H1 (cell line): ENCODE measurements around the gene PROP1. TPM values are rescaled to one million over a fixed set of nuclear protein-coding genes. Genes with fewer than 3 reads are reported as not detected.
"Not testable (repeated sequence)": the region's sequence is repeated elsewhere in the genome, so short reads cannot be mapped to it uniquely, and the experiment has no call there.

Source experiments
- CTCF ChIA-PET: fragments of 300-600 bp; sonication (Branson Sonifier 250); formaldehyde crosslinking; loops from one replicate; lab custom pipeline; 2021; ENCODE audit not compliant: partially characterized antibody; lab: Charles Lee
- POLR2A ChIA-PET: fragments of 300-600 bp; sonication (Branson Sonifier 250); formaldehyde crosslinking; loops from one replicate; lab custom pipeline; 2021; ENCODE audit warnings: inconsistent platforms; ENCODE audit not compliant: partially characterized antibody; lab: Charles Lee
- DNase-seq, 2 experiments: peaks; one replicate each; pipeline versions ENCODE4 v3.0.0 to v3.0.0-alpha.2; 2010 to 2022; ENCODE audit warnings: low spot score in 2 of 2, low read depth in 1 of 2, mixed read lengths in 1 of 2
- FAIRE-seq: peaks from 2 replicates; lab custom pipeline; 2011; peaks lifted over from hg19 to GRCh38; lab: Jason Lieb, UNC
- H2AFZ ChIP-seq: 2 replicates; pipeline ENCODE4 v1.8.1; 2012; ENCODE audit warnings: low read length, inconsistent platforms
- H2AK5ac ChIP-seq: 2 replicates; pipeline ENCODE4 v1.6.1; 2013; ENCODE audit warnings: low read depth, low read length
- H2BK120ac ChIP-seq: replicated peaks from 2 replicates; pipeline ENCODE3; 2013; ENCODE audit warnings: low read depth, low read length, inconsistent platforms
- H2BK12ac ChIP-seq: 2 replicates; pipeline ENCODE4 v1.6.1; 2013; ENCODE audit warnings: low read depth, low read length
- H2BK15ac ChIP-seq: 2 replicates; pipeline ENCODE4 v1.6.1; 2013; ENCODE audit warnings: low read length
- H2BK20ac ChIP-seq: 2 replicates; pipeline ENCODE4 v1.6.1; 2013; ENCODE audit warnings: low read length
- H2BK5ac ChIP-seq: 2 replicates; pipeline ENCODE4 v1.6.1; 2013; ENCODE audit warnings: low read depth, low read length
- H3K14ac ChIP-seq: 2 replicates; pipeline ENCODE4 v1.6.1; 2013; ENCODE audit warnings: inconsistent platforms; ENCODE audit not compliant: insufficient read length
- H3K18ac ChIP-seq: 2 replicates; pipeline ENCODE4 v1.6.1; 2013; ENCODE audit warnings: low read length; ENCODE audit errors: extremely low read depth
- H3K23ac ChIP-seq: 2 replicates; pipeline ENCODE4 v1.6.1; 2013; ENCODE audit warnings: inconsistent platforms; ENCODE audit not compliant: insufficient read length
- H3K23me2 ChIP-seq: 2 replicates; pipeline ENCODE4 v1.6.1; 2013; ENCODE audit warnings: low read depth, low read length
- H3K27ac ChIP-seq: 2 replicates; pipeline ENCODE4 v1.6.1; 2011; ENCODE audit warnings: low read depth, low read length, inconsistent platforms
- H3K27me3 ChIP-seq, 4 experiments: replicated peaks in 1 of 4; 1 replicate in 1 of 4; 2 replicates in 3 of 4; pipeline versions ENCODE4 v1.6.1 to v1.8.1; 2011 to 2013; ENCODE audit warnings: low read length in 3 of 4, mild to moderate bottlenecking in 3 of 4, inconsistent platforms in 2 of 4, mixed read lengths in 2 of 4, moderate library complexity in 1 of 4; ENCODE audit not compliant: control insufficient read depth in 3 of 4, insufficient read depth in 3 of 4; ENCODE audit errors: extremely low read depth in 1 of 4
- H3K36me3 ChIP-seq, 4 experiments: 2 replicates each; pipeline versions ENCODE4 v1.6.1 to v1.8.1; 2011 to 2013; ENCODE audit warnings: mild to moderate bottlenecking in 4 of 4, low read length in 3 of 4, moderate library complexity in 2 of 4, control low read depth in 1 of 4, inconsistent platforms in 1 of 4; ENCODE audit not compliant: insufficient read depth in 4 of 4, control insufficient read depth in 2 of 4
- H3K4ac ChIP-seq: replicated peaks from 2 replicates; pipeline ENCODE3; 2013; ENCODE audit warnings: low read length, low read depth, mixed read lengths, inconsistent platforms; ENCODE audit not compliant: insufficient read length
- H3K4me1 ChIP-seq, 4 experiments: replicated peaks in 1 of 4; 1 replicate in 1 of 4; 2 replicates in 3 of 4; pipeline versions ENCODE4 v1.6.1 to v1.8.1; 2011 to 2013; ENCODE audit warnings: low read length in 3 of 4, inconsistent platforms in 2 of 4, mixed read lengths in 1 of 4; ENCODE audit not compliant: insufficient read depth in 4 of 4, control insufficient read depth in 3 of 4
- H3K4me2 ChIP-seq, 2 experiments: 2 replicates each; pipeline versions ENCODE4 v1.6.1 to v1.8.1; 2011 to 2013; ENCODE audit warnings: low read depth in 2 of 2, low read length in 2 of 2, control low read depth in 1 of 2, inconsistent platforms in 1 of 2, mild to moderate bottlenecking in 1 of 2; ENCODE audit not compliant: insufficient read depth in 1 of 2
- H3K4me3 ChIP-seq, 4 experiments: fragments of 200-600, 300-600 bp in 1 of 4; sonication (generic), shearing (Covaris generic), sonication (Bioruptor Twin) in 1 of 4; 2 replicates each; pipeline versions ENCODE4 v1.5.1 to v1.8.1; 2011 to 2016; ENCODE audit warnings: low read length in 4 of 4, low read depth in 3 of 4, control low read depth in 2 of 4, inconsistent platforms in 2 of 4, mild to moderate bottlenecking in 2 of 4, mixed read lengths in 1 of 4, moderate library complexity in 1 of 4; ENCODE audit not compliant: insufficient read depth in 2 of 4; ENCODE audit errors: extremely low read depth in 1 of 4
- H3K56ac ChIP-seq: replicated peaks from 2 replicates; pipeline ENCODE3; 2013; ENCODE audit warnings: low read depth, mild to moderate bottlenecking, mixed read lengths, low read length, inconsistent platforms; ENCODE audit not compliant: insufficient read length
- H3K79me1 ChIP-seq: 2 replicates; pipeline ENCODE4 v1.6.1; 2013; ENCODE audit warnings: low read depth, low read length, control low read depth
- H3K79me2 ChIP-seq, 2 experiments: 2 replicates each; pipeline versions ENCODE4 v1.6.1 to v1.8.1; 2012 to 2013; ENCODE audit warnings: low read length in 2 of 2, mild to moderate bottlenecking in 2 of 2, inconsistent platforms in 1 of 2; ENCODE audit not compliant: insufficient read depth in 2 of 2, control insufficient read depth in 1 of 2
- H3K9ac ChIP-seq, 4 experiments: replicated peaks in 1 of 4; 1 replicate in 1 of 4; 2 replicates in 3 of 4; pipeline versions ENCODE4 v1.6.1 to v1.8.1; 2011 to 2013; ENCODE audit warnings: low read depth in 3 of 4, low read length in 3 of 4, control low read depth in 2 of 4, mild to moderate bottlenecking in 2 of 4, moderate library complexity in 2 of 4, inconsistent platforms in 1 of 4; ENCODE audit errors: extremely low read depth in 1 of 4
- H3K9me3 ChIP-seq, 2 experiments: 2 replicates each; pipeline versions ENCODE4 v1.6.1 to v1.8.1; 2012 to 2013; ENCODE audit warnings: mild to moderate bottlenecking in 2 of 2, moderate library complexity in 2 of 2, control low read depth in 1 of 2, inconsistent platforms in 1 of 2, low read depth in 1 of 2, low read length in 1 of 2, mixed read lengths in 1 of 2; ENCODE audit not compliant: insufficient read depth in 2 of 2
- H4K20me1 ChIP-seq, 2 experiments: replicated peaks in 1 of 2; 2 replicates each; pipeline versions ENCODE3 to v1.8.1; 2011 to 2013; ENCODE audit warnings: inconsistent platforms in 2 of 2, low read length in 2 of 2, mild to moderate bottlenecking in 1 of 2; ENCODE audit not compliant: insufficient read depth in 2 of 2, control insufficient read depth in 1 of 2
- H4K5ac ChIP-seq: 2 replicates; pipeline ENCODE4 v1.6.1; 2013; ENCODE audit warnings: low read length, low read depth, mixed read lengths, inconsistent platforms; ENCODE audit not compliant: insufficient read length
- H4K8ac ChIP-seq: 2 replicates; pipeline ENCODE4 v1.8.0; 2013; ENCODE audit warnings: mild to moderate bottlenecking, moderate library complexity, low read length, inconsistent platforms; ENCODE audit not compliant: insufficient read depth; ENCODE audit errors: extremely low read depth
- H4K91ac ChIP-seq: replicated peaks from 2 replicates; pipeline ENCODE3; 2013; ENCODE audit warnings: low read length, mixed read lengths, inconsistent platforms; ENCODE audit not compliant: insufficient read length
- WGBS, 2 experiments: shearing (Covaris generic) in 1 of 2; methylation state at CpG; one replicate each; pipeline versions ENCODE4 v1.1.6 to v1.1.7; 2013 to 2015; ENCODE audit warnings: low lambda C conversion rate in 2 of 2, mixed read lengths in 2 of 2, inconsistent platforms in 1 of 2, low coverage in 1 of 2, missing lambda C conversion rate in 1 of 2; ENCODE audit not compliant: insufficient replicate concordance in 2 of 2, insufficient coverage in 1 of 2, insufficient read length in 1 of 2; ENCODE audit errors: extremely low coverage in 1 of 2, missing lambda C conversion rate in 1 of 2; 5-methylcytosine and 5-hydroxymethylcytosine counted together
- polyA plus RNA-seq, 7 experiments: library from polyadenylated mRNA; depleted of rRNA in 3 of 7; stranded (reverse) in 5 of 7; unstranded in 2 of 7; fragments of >200 nt in 5 of 7; fragments of 200-250 nt in 2 of 7; gene quantifications; 1 replicate in 5 of 7; 2 replicates in 1 of 7; 4 replicates in 1 of 7; pipeline versions ENCODE4 v1.2.1 to v1.2.3, GENCODE V29; 2011 to 2013; ENCODE audit warnings: missing spikeins in 2 of 7, mixed read lengths in 2 of 7
- total RNA-seq: library from RNA; stranded (reverse); fragmentation: NEBNext Ultra II Directional; extraction: Animal tissue kit (Norgen Biotek cat#: 25700); gene quantifications from 2 replicates; pipeline ENCODE4 v1.2.1, GENCODE V29; 2021

PROP1 gene
- total and polyA plus RNA-seq, 2 of the 8 experiments (the other 6 are each of a cell fraction or from before 2014, with no cell fraction given) = not detected

DNA sequence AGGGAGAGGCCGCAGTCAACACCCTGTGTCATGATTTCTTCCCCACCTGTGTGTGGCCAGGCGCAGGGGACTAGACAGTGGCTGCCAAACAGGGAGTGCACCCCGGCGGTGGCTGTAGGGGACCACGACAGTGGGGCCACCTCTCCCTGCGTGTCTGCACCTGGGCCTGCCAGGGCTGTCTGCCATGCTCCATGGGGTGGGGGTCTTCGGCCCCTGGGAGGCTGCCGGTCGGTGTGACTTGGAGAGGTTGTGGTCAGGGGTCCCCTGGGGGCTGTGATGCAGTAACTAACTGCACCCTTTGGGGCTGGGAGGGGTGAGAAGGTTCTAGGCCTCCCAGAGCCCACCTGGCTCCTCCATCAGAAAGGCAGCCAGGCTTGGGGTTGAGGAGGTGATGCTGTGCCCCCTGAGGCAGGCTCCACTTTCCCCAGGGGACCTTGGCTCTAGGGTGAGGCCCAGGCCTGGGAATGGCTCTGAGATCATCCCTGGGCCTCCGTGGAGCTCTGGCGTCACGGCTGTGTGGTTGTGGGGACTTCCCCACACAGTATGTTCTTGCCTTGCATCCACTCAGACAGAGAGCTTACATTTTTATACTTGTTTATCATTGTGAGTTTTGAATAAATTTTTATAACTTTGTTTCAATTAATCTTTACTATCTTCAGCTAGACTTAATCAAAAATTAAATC lies 50.3 kb downstream of the PROP1 start:
- H3K27ac ChIP-seq, H3K14ac ChIP-seq, H3K56ac ChIP-seq, H3K79me2 ChIP-seq, H4K8ac ChIP-seq, H2AFZ ChIP-seq, FAIRE-seq, H3K9me3 ChIP-seq, CTCF ChIA-PET, H3K18ac ChIP-seq, H3K36me3 ChIP-seq, H2BK12ac ChIP-seq, H4K5ac ChIP-seq, POLR2A ChIA-PET, H2BK15ac ChIP-seq, H4K91ac ChIP-seq, H3K23me2 ChIP-seq, H3K4me3 ChIP-seq, DNase-seq, H3K4ac ChIP-seq, H3K23ac ChIP-seq, H4K20me1 ChIP-seq, H3K27me3 ChIP-seq, H2BK20ac ChIP-seq, H3K4me1 ChIP-seq, H3K9ac ChIP-seq, H2BK120ac ChIP-seq, H2BK5ac ChIP-seq, H3K79me1 ChIP-seq, H2AK5ac ChIP-seq, H3K4me2 ChIP-seq: not testable (repeated sequence)
- 79% methylated on average over 8 of the region's 12 CpGs; no CpG with 5 or more reads in 1 of the 2 experiments for WGBS, 2 experiments

DNA sequence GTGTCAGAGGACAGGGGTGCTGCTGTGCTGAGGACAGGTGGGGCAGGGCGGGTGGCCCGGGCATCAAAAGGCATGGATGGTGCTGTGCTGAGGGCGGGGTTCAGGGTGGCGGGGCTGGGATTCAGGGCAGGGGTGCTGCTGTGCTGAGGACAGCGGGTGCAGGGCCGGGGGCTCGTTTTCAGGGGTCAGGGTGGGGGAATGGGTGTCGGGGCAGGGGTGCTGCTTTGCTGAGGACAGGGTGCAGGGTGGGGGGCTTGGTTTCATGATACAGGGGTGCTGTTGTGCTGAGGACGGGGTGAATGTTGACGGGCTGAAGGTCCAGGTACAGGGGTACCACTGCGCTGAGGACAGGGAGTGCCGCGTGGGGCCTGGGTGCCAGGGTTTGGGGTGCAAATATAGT lies 50.9 kb downstream of the PROP1 start:
- H4K5ac ChIP-seq, H4K8ac ChIP-seq, H2BK20ac ChIP-seq, H3K79me2 ChIP-seq, H3K18ac ChIP-seq, H2BK120ac ChIP-seq, H3K4me3 ChIP-seq, H3K56ac ChIP-seq, H3K36me3 ChIP-seq, H3K27ac ChIP-seq, H2BK12ac ChIP-seq, H3K4me2 ChIP-seq, H4K20me1 ChIP-seq, CTCF ChIA-PET, H3K27me3 ChIP-seq, DNase-seq, H3K9ac ChIP-seq, H2AFZ ChIP-seq, H2AK5ac ChIP-seq, H3K9me3 ChIP-seq, H3K23ac ChIP-seq, H3K14ac ChIP-seq, FAIRE-seq, H2BK15ac ChIP-seq, H4K91ac ChIP-seq, POLR2A ChIA-PET, H3K23me2 ChIP-seq, H2BK5ac ChIP-seq, H3K4me1 ChIP-seq, H3K79me1 ChIP-seq, H3K4ac ChIP-seq: not testable (repeated sequence)
- WGBS, 2 experiments = 100% methylated on average over 1 of the region's 13 CpGs; no CpG with 5 or more reads in 1 of the 2 experiments
